OCI-LY7 (cell line): ENCODE data around the gene KCNG4. TPM values are rescaled to one million over a fixed set of nuclear protein-coding genes. Genes with fewer than 3 reads are reported as not detected.

ENCODE experiments used
- BruUV-seq: library from RNA; stranded (reverse); fragments of 400-500 nt; replicated peaks from 2 replicates; lab custom pipeline; 2021; lab: Mats Ljungman, UMichigan
- CTCF ChIA-PET: fragments of 300-600 bp; sonication (Branson Sonifier 250); formaldehyde crosslinking; loops from one replicate; lab custom pipeline; 2022; ENCODE audit warnings: antibody characterized with exemption; ENCODE audit not compliant: unreplicated experiment; lab: Charles Lee
- POLR2A ChIA-PET: fragments of 300-600 bp; sonication (Branson Sonifier 250); formaldehyde crosslinking; loops from one replicate; lab custom pipeline; 2022; ENCODE audit warnings: antibody characterized with exemption; lab: Charles Lee
- DNase-seq: peaks from one replicate; pipeline ENCODE4 v3.0.0-alpha.2; 2015; ENCODE audit warnings: low spot score
- H2AFZ ChIP-seq: fragments of 200-600 bp; sonication (generic), shearing (Covaris generic); 2 replicates; pipeline ENCODE4 v1.6.1; 2014; ENCODE audit warnings: mild to moderate bottlenecking, antibody characterized with exemption, low read length, moderate library complexity
- H3K27ac ChIP-seq: fragments of 200-600 bp; sonication (generic); 2 replicates; pipeline ENCODE4 v1.5.1; 2014; ENCODE audit warnings: mixed run types, low read depth, mild to moderate bottlenecking, moderate library complexity, low read length, inconsistent platforms; ENCODE audit not compliant: poor library complexity, severe bottlenecking
- H3K36me3 ChIP-seq: fragments of 200-600 bp; sonication (generic); 2 replicates; pipeline ENCODE4 v1.6.1; 2014; ENCODE audit warnings: mild to moderate bottlenecking, antibody characterized with exemption, low read length, moderate library complexity, mixed read lengths; ENCODE audit not compliant: insufficient read depth
- H3K4me1 ChIP-seq: fragments of 200-600 bp; sonication (generic); 2 replicates; pipeline ENCODE4 v1.5.1; 2014; ENCODE audit warnings: mild to moderate bottlenecking, low read length; ENCODE audit not compliant: insufficient read depth, poor library complexity, severe bottlenecking
- H3K4me2 ChIP-seq: fragments of 200-600 bp; sonication (generic); 2 replicates; pipeline ENCODE4 v1.6.1; 2014; ENCODE audit warnings: mild to moderate bottlenecking, low read length
- H3K4me3 ChIP-seq: fragments of 200-600 bp; sonication (generic); 2 replicates; pipeline ENCODE4 v1.5.1; 2014; ENCODE audit warnings: mild to moderate bottlenecking, low read depth, low read length; ENCODE audit not compliant: poor library complexity, severe bottlenecking
- H3K79me2 ChIP-seq: fragments of 200-600 bp; sonication (generic); 2 replicates; pipeline ENCODE4 v1.6.1; 2016; ENCODE audit warnings: low read depth, mild to moderate bottlenecking, low read length, moderate library complexity, mixed read lengths; ENCODE audit not compliant: insufficient read depth
- H3K9me2 ChIP-seq: fragments of 200-600 bp; sonication (generic); 2 replicates; pipeline ENCODE4 v1.6.1; 2016; ENCODE audit warnings: mild to moderate bottlenecking, low read length, mixed read lengths; ENCODE audit not compliant: insufficient read depth
- H3K9me3 ChIP-seq: fragments of 200-600 bp; sonication (generic); 2 replicates; pipeline ENCODE4 v1.6.1; 2014; ENCODE audit warnings: mild to moderate bottlenecking, mixed run types, low read length, mixed read lengths
- H4K20me1 ChIP-seq: fragments of 200-600 bp; sonication (generic); 2 replicates; pipeline ENCODE4 v1.6.1; 2014; ENCODE audit warnings: mild to moderate bottlenecking, antibody characterized with exemption, low read length, moderate library complexity, mixed read lengths; ENCODE audit not compliant: insufficient read depth
- EZH2phosphoT487 ChIP-seq: fragments of 200-600 bp; sonication (generic); IDR thresholded peaks from 2 replicates; pipeline ENCODE4 v1.6.1; 2018; ENCODE audit warnings: low read depth, borderline replicate concordance, mild to moderate bottlenecking, mixed run types, antibody characterized with exemption, low read length, moderate library complexity, mixed read lengths
- intact Hi-C: fragments of 100-400 bp; cut with micrococcal nuclease; formaldehyde crosslinking; loops from one replicate; pipeline ENCODE4 v1.10.0; 2022; ENCODE audit not compliant: unreplicated experiment
- total RNA-seq, 2 experiments: library from RNA; depleted of rRNA in 1 of 2; stranded (reverse); fragments of >200 nt in 1 of 2; shearing (Covaris generic) in 1 of 2; gene quantifications; 2 replicates each; pipeline ENCODE4 v1.2.3, GENCODE V29; 2014 to 2022
- TF ChIP-seq, protein P1 (sequence below): fragments of 200-600 bp; sonication (generic); conservative IDR thresholded peaks from 2 replicates; pipeline ENCODE4 v1.5.1; 2014; ENCODE audit warnings: mild to moderate bottlenecking, antibody characterized with exemption, low read length, moderate library complexity, mixed read lengths

KCNG4 gene
- total RNA-seq, 2 experiments from 2014 or later = not detected

DNA sequence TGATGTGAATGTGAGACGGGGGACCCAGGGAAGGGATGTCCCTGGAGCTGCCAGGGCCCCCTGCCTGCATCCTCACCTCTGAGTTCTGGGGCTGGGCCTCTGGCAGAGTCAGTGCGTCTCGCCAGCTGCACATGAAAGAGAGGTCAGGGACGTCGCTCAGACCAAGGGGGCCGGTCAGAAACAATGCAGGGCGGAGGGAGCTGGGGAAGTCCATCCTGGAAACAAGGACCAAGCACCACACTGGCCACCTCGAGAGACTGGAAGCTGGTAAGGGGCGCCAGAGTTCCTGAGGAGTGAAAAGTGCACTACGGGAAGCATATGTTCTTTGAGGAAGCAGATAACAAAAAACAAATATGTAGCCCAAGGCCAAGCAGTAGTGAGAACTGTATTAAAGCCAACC lies 55.0 kb downstream of the KCNG4 start:
- no peak overlapping the region for H3K27ac ChIP-seq
- intact Hi-C loops = loop anchor here (5.0 kb wide), 1 partner anchor 37 kb away; the partner anchor contains the start of genes DNAAF1 and HSDL1
- POLR2A ChIA-PET = interaction anchor here (0.7 kb wide), 1 partner anchor 42 kb away, joined by 3 read pairs; no protein-coding TSS in a partner anchor

DNA sequence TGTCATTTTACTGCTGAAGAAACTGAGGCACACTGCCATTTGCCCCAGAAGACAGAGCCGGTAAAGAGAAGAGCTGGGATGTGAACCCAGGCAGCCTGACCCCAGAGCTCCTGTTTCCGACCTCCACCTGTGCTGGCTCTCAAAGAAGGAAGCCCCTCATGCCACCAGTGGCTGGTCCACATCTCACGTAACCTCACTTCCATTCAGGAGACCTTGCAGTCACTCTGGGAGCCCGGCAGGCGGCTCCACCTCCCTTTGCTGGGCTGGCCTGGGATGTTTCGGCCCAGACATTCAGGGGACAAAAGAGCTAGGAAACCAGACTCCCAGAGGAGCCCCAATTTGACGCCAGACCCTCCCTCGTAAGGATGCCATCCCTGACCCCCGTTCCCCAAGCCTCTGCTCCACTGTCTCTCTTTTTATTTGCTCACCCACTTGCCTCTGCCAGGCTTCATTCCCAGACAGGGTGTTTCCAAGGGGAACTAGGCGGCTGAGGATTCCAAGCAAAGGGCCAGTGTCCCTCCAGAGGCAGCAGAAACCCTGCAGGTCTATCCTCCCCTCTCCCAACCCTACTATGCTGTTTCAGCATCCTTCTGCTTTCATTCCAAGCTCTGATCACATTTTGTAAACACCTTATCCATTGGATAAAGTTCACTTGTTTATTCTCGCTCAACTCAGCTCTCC lies 55.8 kb downstream of the KCNG4 start:
- POLR2A ChIA-PET = interaction anchor here (0.7 kb wide), 1 partner anchor 41 kb away, joined by 3 read pairs; no protein-coding TSS in a partner anchor

More for the DNA sequence above, 55.0 kb downstream of the KCNG4 start:
- H4K20me1 ChIP-seq = no peaks in the 10 kb centered on the region
- TF ChIP-seq, protein P1, sequence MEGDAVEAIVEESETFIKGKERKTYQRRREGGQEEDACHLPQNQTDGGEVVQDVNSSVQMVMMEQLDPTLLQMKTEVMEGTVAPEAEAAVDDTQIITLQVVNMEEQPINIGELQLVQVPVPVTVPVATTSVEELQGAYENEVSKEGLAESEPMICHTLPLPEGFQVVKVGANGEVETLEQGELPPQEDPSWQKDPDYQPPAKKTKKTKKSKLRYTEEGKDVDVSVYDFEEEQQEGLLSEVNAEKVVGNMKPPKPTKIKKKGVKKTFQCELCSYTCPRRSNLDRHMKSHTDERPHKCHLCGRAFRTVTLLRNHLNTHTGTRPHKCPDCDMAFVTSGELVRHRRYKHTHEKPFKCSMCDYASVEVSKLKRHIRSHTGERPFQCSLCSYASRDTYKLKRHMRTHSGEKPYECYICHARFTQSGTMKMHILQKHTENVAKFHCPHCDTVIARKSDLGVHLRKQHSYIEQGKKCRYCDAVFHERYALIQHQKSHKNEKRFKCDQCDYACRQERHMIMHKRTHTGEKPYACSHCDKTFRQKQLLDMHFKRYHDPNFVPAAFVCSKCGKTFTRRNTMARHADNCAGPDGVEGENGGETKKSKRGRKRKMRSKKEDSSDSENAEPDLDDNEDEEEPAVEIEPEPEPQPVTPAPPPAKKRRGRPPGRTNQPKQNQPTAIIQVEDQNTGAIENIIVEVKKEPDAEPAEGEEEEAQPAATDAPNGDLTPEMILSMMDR = no peak
- no peak for TF ChIP-seq EZH2phosphoT487
- no peak overlapping the region for H3K4me3 ChIP-seq
- no peaks in the 10 kb centered on the region for H3K9me3 ChIP-seq
- peaks cover 9% of the 10 kb centered on the region for H3K4me1 ChIP-seq
- no peak for DNase-seq
- BruUV-seq = no TSS peak
- no peaks in the 10 kb centered on the region for H3K9me2 ChIP-seq
- H2AFZ ChIP-seq = no peak overlapping the region
- peaks cover 21% of the 10 kb centered on the region; the same call in 1 of the 2 replicates for H3K79me2 ChIP-seq
- H3K36me3 ChIP-seq = peaks cover 42% of the 10 kb centered on the region
- CTCF ChIA-PET = no interaction called here
- no peak overlapping the region for H3K4me2 ChIP-seq

More for the DNA sequence above, 55.8 kb downstream of the KCNG4 start:
- Histone ChIP-seq H3K4me2 (no peak overlapping the region), H4K20me1 (no peaks in the 10 kb centered on the region), H2AFZ (no peak overlapping the region), H3K4me3 (no peak overlapping the region), H3K4me1 (peaks cover 9% of the 10 kb centered on the region), H3K79me2 (peaks cover 21% of the 10 kb centered on the region; the same call in 1 of the 2 replicates), H3K9me2 (no peaks in the 10 kb centered on the region), H3K9me3 (no peaks in the 10 kb centered on the region), H3K36me3 (peaks cover 46% of the 10 kb centered on the region), H3K27ac (no peak overlapping the region)
- TF ChIP-seq, protein P1 = no peak
- no peak for TF ChIP-seq EZH2phosphoT487
- CTCF ChIA-PET = no interaction called here
- intact Hi-C loops = no loop called here
- DNase-seq = no peak
- no TSS peak for BruUV-seq
